H9 (cell line): ENCODE results near the gene SETBP1. TPM values are rescaled to one million over a fixed set of nuclear protein-coding genes. Genes with fewer than 3 reads are reported as not detected.

Experiments
- DNase-seq: peaks from one replicate; pipeline ENCODE4 v3.0.0-alpha.2; 2017
- H2AFZ ChIP-seq: one replicate; pipeline ENCODE4 v1.6.1; 2013; ENCODE audit warnings: mild to moderate bottlenecking, low read length, control low read depth, moderate library complexity
- H2AK5ac ChIP-seq: 2 replicates; pipeline ENCODE4 v1.6.1; 2013; ENCODE audit warnings: low read length, control low read depth, mixed read lengths; ENCODE audit not compliant: insufficient read length
- H2BK120ac ChIP-seq: one replicate; pipeline ENCODE4 v1.6.1; 2013; ENCODE audit warnings: low read depth, mild to moderate bottlenecking, low read length, control low read depth, inconsistent platforms; ENCODE audit not compliant: poor library complexity, severe bottlenecking
- H2BK12ac ChIP-seq: 2 replicates; pipeline ENCODE4 v1.6.1; 2013; ENCODE audit warnings: low read length, control low read depth, mixed read lengths, low read depth; ENCODE audit not compliant: insufficient read length
- H2BK15ac ChIP-seq: 2 replicates; pipeline ENCODE4 v1.6.1; 2013; ENCODE audit warnings: low read depth, low read length, control low read depth
- H2BK20ac ChIP-seq: one replicate; pipeline ENCODE4 v1.6.1; 2013; ENCODE audit warnings: low read depth, mild to moderate bottlenecking, low read length, control low read depth, inconsistent platforms; ENCODE audit not compliant: poor library complexity, severe bottlenecking
- H2BK5ac ChIP-seq: 2 replicates; pipeline ENCODE4 v1.6.1; 2013; ENCODE audit warnings: low read length, control low read depth, mixed read lengths; ENCODE audit not compliant: insufficient read length
- H3K14ac ChIP-seq: 2 replicates; pipeline ENCODE4 v1.6.1; 2013; ENCODE audit warnings: low read length, control low read depth; ENCODE audit not compliant: insufficient read depth
- H3K18ac ChIP-seq: 2 replicates; pipeline ENCODE4 v1.6.1; 2013; ENCODE audit warnings: low read depth, mild to moderate bottlenecking, mixed read lengths, low read length, control low read depth; ENCODE audit not compliant: insufficient read length
- H3K23ac ChIP-seq: 2 replicates; pipeline ENCODE4 v1.6.1; 2013; ENCODE audit warnings: low read length, control low read depth, mixed read lengths, low read depth; ENCODE audit not compliant: insufficient read length
- H3K23me2 ChIP-seq: 2 replicates; pipeline ENCODE4 v1.6.1; 2013; ENCODE audit warnings: low read depth, mild to moderate bottlenecking, mixed read lengths, low read length, control low read depth; ENCODE audit not compliant: insufficient read length, poor library complexity, severe bottlenecking
- H3K27ac ChIP-seq: 2 replicates; pipeline ENCODE4 v1.5.1; 2013; ENCODE audit warnings: low read length, control low read depth, mixed read lengths, low read depth; ENCODE audit not compliant: insufficient read length
- H3K27me3 ChIP-seq: 2 replicates; pipeline ENCODE4 v1.6.1; 2013; ENCODE audit warnings: low read length, control low read depth, inconsistent platforms; ENCODE audit not compliant: insufficient read depth
- H3K4ac ChIP-seq: 2 replicates; pipeline ENCODE4 v1.6.1; 2013; ENCODE audit warnings: low read depth, mild to moderate bottlenecking, control low read depth, inconsistent platforms, low read length, moderate library complexity
- H3K4me1 ChIP-seq: 2 replicates; pipeline ENCODE4 v1.6.1; 2013; ENCODE audit warnings: low read length, control low read depth, inconsistent platforms; ENCODE audit not compliant: insufficient read depth
- H3K4me2 ChIP-seq: 2 replicates; pipeline ENCODE4 v1.6.1; 2013; ENCODE audit warnings: low read length, control low read depth, mixed read lengths; ENCODE audit not compliant: insufficient read length, insufficient read depth
- H3K56ac ChIP-seq: 2 replicates; pipeline ENCODE4 v1.6.1; 2013; ENCODE audit warnings: low read depth, mild to moderate bottlenecking, mixed read lengths, low read length, control low read depth; ENCODE audit not compliant: insufficient read length
- H3K79me1 ChIP-seq: 2 replicates; pipeline ENCODE4 v1.6.1; 2013; ENCODE audit warnings: low read depth, mild to moderate bottlenecking, moderate library complexity, low read length, control low read depth, inconsistent platforms; ENCODE audit not compliant: insufficient read depth, poor library complexity, severe bottlenecking
- H3K79me2 ChIP-seq: 2 replicates; pipeline ENCODE4 v1.6.1; 2013; ENCODE audit warnings: low read length, control low read depth, inconsistent platforms; ENCODE audit not compliant: insufficient read depth
- H3K9ac ChIP-seq: 2 replicates; pipeline ENCODE4 v1.6.1; 2013; ENCODE audit warnings: low read length, control low read depth, mixed read lengths; ENCODE audit not compliant: insufficient read length; ENCODE audit errors: extremely low read depth
- H3K9me3 ChIP-seq: one replicate; pipeline ENCODE4 v1.6.1; 2013; ENCODE audit warnings: low read depth, low read length, inconsistent platforms; ENCODE audit not compliant: control insufficient read depth
- H3T11ph ChIP-seq: one replicate; pipeline ENCODE4 v1.6.1; 2013; ENCODE audit warnings: mild to moderate bottlenecking, low read length, control low read depth, inconsistent platforms
- H4K20me1 ChIP-seq: one replicate; pipeline ENCODE4 v1.6.1; 2013; ENCODE audit not compliant: control insufficient read depth, insufficient read length, insufficient read depth
- H4K5ac ChIP-seq: 2 replicates; pipeline ENCODE4 v1.6.1; 2013; ENCODE audit warnings: low read depth, mild to moderate bottlenecking, mixed read lengths, low read length, control low read depth; ENCODE audit not compliant: insufficient read length
- H4K8ac ChIP-seq: replicated peaks from 2 replicates; pipeline ENCODE4 v1.6.1; 2013; ENCODE audit warnings: low read length, control low read depth, mixed read lengths, low read depth; ENCODE audit not compliant: insufficient read length
- H4K91ac ChIP-seq: 2 replicates; pipeline ENCODE4 v1.6.1; 2013; ENCODE audit warnings: low read depth, mild to moderate bottlenecking, moderate library complexity, mixed read lengths, low read length, control low read depth; ENCODE audit not compliant: insufficient read length
- H3K27ac Mint-ChIP-seq, 3 experiments: 2 replicates in 2 of 3; 3 replicates in 1 of 3; pipeline ENCODE4 v1.8.0; 2020 to 2021; ENCODE audit warnings: mixed read lengths in 3 of 3, mild to moderate bottlenecking in 1 of 3, moderate library complexity in 1 of 3
- H3K27me3 Mint-ChIP-seq: 2 replicates; pipeline ENCODE4 v1.8.0; 2021; ENCODE audit warnings: low read depth, mild to moderate bottlenecking, moderate library complexity, mixed read lengths
- H3K36me3 Mint-ChIP-seq, 3 experiments: 2 replicates in 2 of 3; 3 replicates in 1 of 3; pipeline ENCODE4 v1.8.0; 2020 to 2021; ENCODE audit warnings: low read depth in 3 of 3, mixed read lengths in 3 of 3; ENCODE audit not compliant: insufficient read depth in 1 of 3
- H3K4me1 Mint-ChIP-seq, 2 experiments: 2 replicates each; pipeline ENCODE4 v1.8.0; 2020; ENCODE audit warnings: mixed read lengths in 2 of 2
- H3K4me3 Mint-ChIP-seq, 2 experiments: 2 replicates in 1 of 2; 3 replicates in 1 of 2; pipeline ENCODE4 v1.8.0; 2020 to 2021; ENCODE audit warnings: mild to moderate bottlenecking in 2 of 2, mixed read lengths in 2 of 2, moderate library complexity in 1 of 2
- H3K9me3 Mint-ChIP-seq, 2 experiments: 2 replicates in 1 of 2; 3 replicates in 1 of 2; pipeline ENCODE4 v1.8.0; 2020; ENCODE audit warnings: mild to moderate bottlenecking in 2 of 2, mixed read lengths in 2 of 2, moderate library complexity in 1 of 2
- total RNA-seq: library from RNA; stranded (reverse); gene quantifications from 2 replicates; pipeline ENCODE4 v1.2.1, GENCODE V29; 2021
- TF ChIP-seq, protein P1 (sequence below): fragments of 200-600 bp; sonication (generic); conservative IDR thresholded peaks from 3 replicates; pipeline ENCODE4 v1.8.0; 2021; ENCODE audit warnings: antibody characterized with exemption, mild to moderate bottlenecking

Gene SETBP1
- total RNA-seq, 1 experiment from 2014 or later, result 4.6 TPM

DNA sequence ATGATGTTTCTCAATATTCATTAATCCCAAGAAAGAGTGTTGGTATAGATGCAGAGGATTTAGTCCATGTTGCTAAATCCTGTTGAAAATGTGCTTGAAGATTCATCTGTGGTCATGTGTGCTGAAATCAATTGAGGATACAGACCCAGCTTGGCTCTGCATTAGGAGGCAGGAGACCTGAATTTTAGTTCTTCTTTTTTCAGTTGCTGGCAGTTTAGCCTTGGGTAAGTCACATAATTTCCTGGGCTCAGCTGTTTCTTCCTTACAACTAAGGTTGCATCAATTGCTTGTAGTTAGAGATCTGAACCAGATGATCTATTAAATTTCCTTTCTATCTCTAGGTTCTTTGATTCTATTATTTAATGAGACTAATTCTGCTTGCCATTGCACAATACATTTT is 54.4 kb downstream of the SETBP1 start:
- DNase-seq, result no peak
- Mint-ChIP-seq H3K27me3 (no peaks in the 10 kb centered on the region), H3K9me3 (no peaks in the 10 kb centered on the region), H3K36me3 (no peaks in the 10 kb centered on the region), H3K27ac (no peak overlapping the region), H3K4me1 (peaks cover 13 to 18% of the 10 kb centered on the region in 2 experiments), H3K4me3 (no peak overlapping the region)
- H3K9me3 ChIP-seq, result no peaks in the 10 kb centered on the region
- H3K4ac ChIP-seq, result no peak overlapping the region
- no peak overlapping the region for H2BK12ac ChIP-seq
- H4K8ac ChIP-seq, result no peak overlapping the region
- peaks cover 7% of the 10 kb centered on the region; the same call in 1 of the 2 replicates for H3K4me1 ChIP-seq
- no peak overlapping the region for H3K4me2 ChIP-seq
- no peak overlapping the region for H4K5ac ChIP-seq
- H2AK5ac ChIP-seq, result no peak overlapping the region
- no peaks in the 10 kb centered on the region for H4K20me1 ChIP-seq
- no peaks in the 10 kb centered on the region for H3K27me3 ChIP-seq
- no peak overlapping the region for H3K23ac ChIP-seq
- H3T11ph ChIP-seq, result no peak overlapping the region
- no peak overlapping the region for H4K91ac ChIP-seq
- no peak overlapping the region for H3K14ac ChIP-seq
- no peak overlapping the region for H3K27ac ChIP-seq
- H2BK20ac ChIP-seq, result no peak overlapping the region
- H2AFZ ChIP-seq, result no peak overlapping the region
- no peak overlapping the region for H2BK15ac ChIP-seq
- H2BK5ac ChIP-seq, result no peak overlapping the region
- no peak overlapping the region for H3K18ac ChIP-seq
- H3K23me2 ChIP-seq, result no peaks in the 10 kb centered on the region
- H3K79me1 ChIP-seq, result no peaks in the 10 kb centered on the region
- TF ChIP-seq, protein P1, sequence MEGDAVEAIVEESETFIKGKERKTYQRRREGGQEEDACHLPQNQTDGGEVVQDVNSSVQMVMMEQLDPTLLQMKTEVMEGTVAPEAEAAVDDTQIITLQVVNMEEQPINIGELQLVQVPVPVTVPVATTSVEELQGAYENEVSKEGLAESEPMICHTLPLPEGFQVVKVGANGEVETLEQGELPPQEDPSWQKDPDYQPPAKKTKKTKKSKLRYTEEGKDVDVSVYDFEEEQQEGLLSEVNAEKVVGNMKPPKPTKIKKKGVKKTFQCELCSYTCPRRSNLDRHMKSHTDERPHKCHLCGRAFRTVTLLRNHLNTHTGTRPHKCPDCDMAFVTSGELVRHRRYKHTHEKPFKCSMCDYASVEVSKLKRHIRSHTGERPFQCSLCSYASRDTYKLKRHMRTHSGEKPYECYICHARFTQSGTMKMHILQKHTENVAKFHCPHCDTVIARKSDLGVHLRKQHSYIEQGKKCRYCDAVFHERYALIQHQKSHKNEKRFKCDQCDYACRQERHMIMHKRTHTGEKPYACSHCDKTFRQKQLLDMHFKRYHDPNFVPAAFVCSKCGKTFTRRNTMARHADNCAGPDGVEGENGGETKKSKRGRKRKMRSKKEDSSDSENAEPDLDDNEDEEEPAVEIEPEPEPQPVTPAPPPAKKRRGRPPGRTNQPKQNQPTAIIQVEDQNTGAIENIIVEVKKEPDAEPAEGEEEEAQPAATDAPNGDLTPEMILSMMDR, result no peak
- H2BK120ac ChIP-seq, result no peak overlapping the region
- H3K56ac ChIP-seq, result no peak overlapping the region
- H3K79me2 ChIP-seq, result no peaks in the 10 kb centered on the region
- H3K9ac ChIP-seq, result no peak overlapping the region
